Medulla oblongata (tissue), 1 donor: ENCODE results near the gene ILF3.

Experiments
- DNase-seq: peaks from one replicate; pipeline ENCODE4 v3.0.0-alpha.2; 2015; ENCODE audit errors: extremely low spot score

Gene ILF3

DNA sequence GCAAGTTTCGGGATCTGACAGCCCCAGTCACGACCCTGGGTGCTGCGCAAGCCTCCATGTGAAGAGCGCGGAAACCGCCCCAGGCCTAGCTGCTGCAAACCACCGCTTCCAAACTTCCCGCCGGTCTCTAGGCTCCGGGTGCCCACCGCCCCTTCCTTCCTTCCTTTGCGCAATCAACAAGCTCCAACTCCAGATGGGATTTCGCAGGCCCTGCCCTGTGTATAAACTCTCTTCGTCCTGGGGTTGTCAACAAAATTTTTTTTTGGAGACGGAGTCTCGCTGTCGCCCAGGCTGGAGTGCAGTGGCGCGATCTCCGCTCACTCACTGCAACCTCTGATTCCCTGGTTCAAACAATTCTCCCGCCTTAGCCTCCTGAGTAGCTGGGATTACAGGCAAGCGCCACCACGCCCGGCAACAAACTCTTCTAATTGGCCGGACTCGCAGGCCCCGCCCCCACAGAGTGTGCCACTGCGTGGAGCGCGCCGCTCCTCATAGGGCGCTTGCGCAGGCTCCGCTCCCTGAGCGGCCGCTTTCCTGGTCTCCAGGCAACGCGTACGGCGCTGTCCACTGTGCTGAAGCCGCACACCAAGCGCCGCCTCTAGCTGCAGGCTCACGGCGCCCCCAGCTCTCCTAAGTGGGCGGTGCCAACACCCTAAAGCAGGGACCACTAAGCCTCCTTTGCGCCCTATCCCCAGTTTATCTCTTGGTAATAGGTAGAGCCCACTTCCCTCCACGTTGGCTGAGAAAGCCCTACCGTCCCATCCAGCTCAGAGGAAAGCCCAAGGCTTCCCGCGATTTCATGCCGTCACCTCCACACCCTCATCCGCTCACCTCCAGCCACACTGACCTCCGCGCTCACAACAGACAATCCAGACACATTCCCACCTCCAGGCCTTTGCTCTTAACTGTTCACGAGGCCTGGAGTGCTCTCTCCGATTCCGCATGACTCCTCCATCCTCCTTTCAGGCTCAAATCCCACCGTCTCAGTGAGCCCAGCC lies 41.6 kb downstream of the ILF3 start:
- DNase-seq: peak; percentile 91

DNA sequence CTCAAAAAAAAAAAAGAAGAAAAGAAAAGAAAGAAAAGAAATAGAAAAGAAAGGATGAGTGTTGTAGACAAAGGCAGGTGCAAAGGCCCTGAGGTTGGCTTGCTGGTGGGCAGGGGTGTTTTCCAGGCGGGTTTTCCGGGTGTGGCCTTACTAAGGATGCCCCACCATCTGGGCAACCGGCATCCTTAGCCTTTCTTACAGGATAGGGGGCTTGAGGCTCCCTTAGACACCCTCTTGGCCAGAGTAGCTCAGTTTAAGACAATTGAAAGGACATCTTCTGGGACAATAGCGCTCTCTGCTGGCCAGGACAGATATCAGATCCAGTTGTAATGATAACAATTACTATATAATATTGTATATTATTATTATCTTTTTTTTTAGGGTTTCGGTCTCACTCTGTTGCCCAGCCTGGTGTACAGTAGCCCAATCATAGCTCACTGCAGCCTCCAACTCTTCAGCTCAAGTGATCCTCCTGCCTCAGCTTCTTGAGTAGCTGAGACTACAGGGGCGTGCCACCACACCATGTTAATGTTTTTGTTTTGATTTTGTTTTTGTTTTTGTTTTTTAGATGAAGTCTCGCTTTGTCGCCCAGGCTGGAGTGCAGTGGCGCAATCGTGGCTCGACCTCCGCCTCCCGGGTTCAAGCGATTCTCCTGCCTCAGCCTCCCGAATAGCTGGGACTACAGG lies 45.6 kb downstream of the ILF3 start:
- peak; percentile 45 for DNase-seq

DNA sequence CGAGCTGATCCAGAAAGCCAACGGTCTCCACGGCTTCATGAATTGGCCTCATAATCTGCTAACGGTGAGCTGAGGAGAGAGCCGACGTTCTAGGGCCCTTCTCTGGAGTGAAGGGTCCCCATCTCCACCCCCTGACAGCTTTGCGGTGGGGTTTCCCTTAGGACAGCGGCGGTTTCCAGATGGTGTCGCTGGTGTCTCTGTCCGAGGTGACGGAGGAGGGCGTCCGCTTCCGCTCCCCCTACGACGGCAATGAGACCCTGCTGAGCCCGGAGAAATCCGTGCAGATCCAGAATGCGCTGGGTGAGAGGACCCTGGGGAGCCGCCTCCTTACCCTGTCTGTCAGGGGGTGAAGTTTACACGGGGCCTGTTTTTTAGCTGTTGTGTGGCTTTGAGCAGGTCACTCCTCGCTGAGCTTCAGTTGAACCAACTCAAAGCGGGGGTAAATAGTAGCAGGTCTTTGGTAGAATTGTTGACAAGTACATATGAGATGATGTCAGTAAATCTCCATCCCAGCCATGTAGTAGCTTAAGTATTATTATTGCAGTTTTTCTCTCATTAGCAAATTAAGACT lies 47.9 kb downstream of the ILF3 start:
- no peak for DNase-seq

DNA sequence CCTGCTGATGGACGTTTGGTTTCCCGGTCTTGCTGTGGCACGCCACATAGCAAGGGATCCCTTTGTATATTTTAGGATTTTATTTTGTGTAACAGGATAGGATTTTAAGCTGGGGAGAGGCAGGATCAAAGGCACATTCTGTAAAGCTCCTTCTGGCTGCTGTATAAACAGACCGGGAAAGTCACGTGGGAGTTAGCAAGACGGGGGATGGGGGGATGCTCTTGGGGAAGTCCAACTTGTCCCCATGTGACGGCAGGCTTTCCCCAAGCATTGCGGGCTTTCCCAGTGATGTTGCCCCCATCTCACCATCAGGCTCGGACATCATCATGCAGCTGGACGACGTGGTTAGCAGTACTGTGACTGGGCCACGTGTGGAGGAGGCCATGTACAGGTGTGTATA lies 52.8 kb downstream of the ILF3 start:
- DNase-seq: no peak

DNA sequence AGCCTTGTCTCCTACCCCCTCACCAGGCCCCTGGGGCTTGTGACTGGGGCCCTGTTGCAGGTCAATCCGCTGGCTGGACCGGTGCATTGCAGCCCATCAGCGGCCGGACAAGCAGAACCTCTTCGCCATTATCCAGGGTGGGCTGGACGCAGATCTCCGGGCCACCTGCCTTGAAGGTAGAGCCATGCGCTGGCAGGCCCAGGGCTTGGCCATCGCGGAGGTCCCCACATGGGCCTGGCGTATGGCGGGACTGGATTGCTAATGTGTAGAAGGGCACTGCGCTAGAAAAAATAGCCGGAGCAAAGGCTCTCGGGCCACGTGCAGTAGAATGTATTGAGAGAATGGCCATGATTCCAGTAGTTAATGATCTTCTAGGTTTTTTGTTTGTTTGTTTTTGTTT lies 53.3 kb downstream of the ILF3 start:
- no peak for DNase-seq

DNA sequence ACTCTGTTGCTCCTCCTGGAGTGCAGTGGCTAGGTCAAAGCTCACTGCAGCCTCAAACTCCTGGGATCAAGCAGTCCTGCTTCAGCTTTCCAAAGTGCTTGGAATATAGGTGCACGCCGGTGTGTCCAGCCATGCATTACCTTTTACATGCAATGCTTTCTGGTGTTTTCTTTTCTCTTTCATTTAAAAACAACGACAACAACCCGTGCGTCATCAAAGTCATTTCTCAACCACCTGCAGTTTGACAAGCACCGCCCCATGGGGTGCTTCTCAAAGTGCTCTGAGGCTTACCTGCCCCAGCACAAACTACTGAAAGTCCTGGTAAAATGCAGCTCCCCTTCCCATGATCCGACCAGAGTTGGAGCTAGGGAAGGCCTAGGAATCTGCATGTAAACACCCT lies 54.1 kb downstream of the ILF3 start:
- no peak for DNase-seq

DNA sequence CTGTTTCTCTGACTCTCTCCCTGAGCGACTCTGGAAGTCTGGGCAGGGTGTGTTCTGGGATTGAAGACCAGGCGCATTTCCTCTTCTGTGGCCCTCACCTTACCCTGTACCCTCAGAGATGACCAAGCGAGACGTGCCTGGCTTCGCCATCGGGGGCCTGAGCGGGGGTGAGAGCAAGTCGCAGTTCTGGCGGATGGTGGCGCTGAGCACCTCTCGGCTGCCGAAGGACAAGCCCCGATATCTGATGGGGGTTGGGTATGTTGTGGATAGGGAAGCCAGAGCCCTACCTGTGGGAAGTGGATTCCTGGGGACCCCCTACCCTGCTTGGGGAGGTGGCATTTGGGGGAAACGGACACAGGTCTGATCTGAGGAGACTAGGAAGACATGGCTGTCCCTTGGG lies 57.9 kb downstream of the ILF3 start:
- DNase-seq: no peak

DNA sequence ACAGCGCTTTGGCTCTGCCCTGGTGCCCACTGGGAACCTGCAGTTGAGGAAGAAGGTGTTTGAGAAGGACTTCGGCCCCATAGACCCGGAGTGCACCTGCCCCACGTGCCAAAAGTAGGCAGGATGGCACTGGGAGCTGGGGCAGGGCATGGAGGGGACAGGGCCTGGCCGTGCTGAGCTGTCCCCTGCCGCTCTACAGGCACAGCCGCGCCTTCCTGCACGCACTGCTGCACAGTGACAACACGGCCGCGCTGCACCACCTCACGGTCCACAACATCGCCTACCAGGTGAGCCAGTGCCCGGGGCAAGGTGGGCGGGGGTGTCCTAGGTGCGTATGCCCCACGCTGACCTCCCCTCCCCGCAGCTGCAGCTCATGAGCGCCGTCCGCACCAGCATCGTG lies 58.6 kb downstream of the ILF3 start:
- no peak for DNase-seq

DNA sequence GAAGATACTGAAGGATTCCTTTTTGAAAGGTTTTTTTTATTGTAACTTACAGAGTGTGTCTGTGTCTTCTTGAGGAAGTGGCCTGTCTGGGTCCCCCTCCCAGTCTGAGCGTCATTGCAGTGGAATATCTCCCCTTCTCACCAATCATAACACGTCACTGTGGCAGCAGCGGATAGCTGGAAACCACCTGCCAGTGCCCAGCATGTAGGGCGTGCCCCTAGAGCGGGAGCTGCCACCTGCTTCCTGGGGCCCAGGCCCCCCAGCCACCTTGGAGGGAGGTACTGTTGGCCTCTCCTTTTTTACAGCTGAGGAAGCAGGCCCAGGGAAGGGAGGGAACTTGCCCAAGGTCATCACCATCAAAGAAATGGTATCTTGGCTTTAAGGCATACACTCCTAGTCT lies 59.2 kb downstream of the ILF3 start:
- DNase-seq: no peak

DNA sequence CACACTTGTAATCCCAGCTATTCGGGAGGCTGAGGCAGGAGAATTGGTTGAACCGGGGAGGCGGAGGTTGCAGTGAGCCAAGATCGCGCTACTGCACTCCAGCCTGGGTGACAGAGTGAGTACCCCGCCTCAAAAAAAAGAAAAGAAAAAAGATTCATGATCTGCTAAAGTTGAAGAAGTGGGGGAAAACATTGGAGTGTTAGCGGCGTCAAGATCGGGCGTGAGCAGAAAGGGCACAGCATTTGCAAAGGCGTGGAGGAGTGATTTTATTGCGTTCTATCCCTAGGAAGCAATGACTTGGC lies 62.9 kb downstream of the ILF3 start:
- DNase-seq: no peak

DNA sequence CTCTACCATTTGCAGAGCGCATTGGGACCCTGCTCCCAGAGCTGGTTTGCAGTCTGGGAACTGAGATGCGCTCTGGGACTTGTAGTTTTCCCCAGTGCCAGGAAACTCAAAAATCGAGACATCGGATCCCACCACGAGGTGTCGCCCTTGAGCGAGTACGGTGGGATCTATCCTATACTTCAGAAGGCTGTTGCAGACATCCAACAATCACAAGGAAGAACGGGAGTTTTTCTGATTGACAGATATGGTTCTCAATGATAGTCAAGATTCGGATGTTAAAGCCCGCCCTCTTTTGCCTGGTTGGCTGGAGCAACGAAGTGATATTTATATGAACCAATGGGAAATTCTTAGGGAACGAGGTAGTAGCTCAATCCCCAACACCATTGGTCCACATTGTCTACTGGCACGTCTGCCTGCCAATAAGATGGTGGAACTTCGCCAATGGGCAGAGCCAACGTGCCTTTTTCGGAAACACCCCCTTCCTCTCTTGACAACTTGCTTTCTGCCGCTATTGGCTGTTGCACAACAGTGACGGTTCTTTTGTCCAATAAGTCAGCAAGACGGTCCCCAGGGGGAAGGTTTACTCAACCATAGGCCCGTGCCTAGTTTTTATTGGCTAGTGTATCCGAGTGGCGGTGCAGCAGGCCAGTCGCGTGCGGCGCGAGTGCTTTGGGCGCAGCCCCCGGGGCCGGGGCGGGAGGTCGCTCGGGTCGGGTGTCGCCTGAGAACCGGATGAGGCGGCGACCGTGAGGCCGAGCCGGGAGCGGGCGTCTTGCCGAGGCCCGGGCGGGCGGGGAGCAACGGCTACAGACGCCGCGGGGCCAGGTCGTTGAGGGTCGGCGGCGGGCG lies 63.4 kb downstream of the ILF3 start, which contains the start of gene DNM2:
Gene DNM2 (plus strand): TSS at position 724 of the 849 bp plus-strand sequence. CDS start 164 bp downstream, outside the sequence.
- DNase-seq: peak; percentile 100

DNA sequence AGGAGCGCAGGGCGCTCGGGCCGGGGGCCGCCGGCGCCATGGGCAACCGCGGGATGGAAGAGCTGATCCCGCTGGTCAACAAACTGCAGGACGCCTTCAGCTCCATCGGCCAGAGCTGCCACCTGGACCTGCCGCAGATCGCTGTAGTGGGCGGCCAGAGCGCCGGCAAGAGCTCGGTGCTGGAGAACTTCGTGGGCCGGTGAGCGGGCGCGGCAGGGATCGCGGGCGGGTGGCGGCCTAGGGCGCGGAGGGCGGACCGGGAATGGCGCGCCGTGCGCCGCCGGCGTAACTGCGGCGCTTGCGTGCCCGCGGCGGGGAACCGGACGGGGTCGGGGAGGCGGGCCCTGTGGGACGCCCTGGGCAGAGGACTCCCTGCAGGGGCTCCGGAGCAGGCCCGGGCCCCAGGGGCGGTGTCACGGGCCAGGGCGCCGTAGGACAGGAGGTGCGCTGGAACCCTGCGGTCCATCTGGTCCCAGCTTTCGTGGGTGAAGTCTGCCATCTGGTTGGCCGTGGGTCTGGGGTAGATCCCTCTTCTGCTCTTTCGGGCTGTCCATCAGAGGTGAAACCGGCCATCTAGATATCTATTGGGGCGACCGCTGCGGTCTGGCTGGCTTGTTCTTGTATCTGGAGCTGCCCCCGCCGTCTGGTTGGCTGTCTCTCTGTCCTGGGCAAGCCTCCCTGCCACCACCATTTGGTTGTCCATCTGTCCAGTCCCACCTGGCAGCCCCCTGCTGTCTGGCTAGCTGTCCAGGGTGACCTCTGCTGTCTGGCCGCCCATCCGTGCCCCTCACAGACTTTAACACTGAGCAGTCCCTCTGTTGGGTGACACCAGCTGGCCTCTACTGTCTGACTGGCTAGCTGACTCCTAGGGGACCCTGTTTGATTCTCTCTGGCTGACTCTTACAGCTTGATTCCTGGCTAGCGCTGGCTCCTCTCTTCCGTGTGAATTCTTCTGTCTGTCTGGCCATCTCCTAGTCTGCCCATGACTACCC lies 64.4 kb downstream of the ILF3 start:
- DNase-seq: peak; percentile 30

DNA sequence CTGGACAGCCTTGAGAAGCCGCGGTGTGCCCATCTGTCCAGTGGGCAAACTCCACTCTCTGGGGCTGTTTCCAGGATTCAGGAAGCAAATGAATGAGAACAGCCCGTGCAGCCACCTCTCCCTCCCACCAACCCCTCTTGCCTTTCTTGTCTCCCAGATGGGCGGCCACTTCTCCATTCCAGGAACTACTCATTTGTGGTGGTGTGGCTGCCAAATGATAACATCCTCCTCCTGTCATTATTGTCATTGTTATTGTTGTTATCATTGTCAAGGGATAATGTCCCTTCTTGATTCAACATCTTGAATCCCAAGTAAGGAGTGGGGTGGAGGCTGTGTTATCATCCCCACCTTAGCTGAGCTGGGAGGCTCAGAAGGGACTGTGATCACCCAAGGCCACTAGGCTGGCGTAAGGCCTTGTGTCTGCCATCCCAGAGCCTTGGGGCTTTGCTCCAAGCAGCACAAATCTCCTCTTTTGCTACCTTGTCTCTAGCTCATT lies 65.4 kb downstream of the ILF3 start:
- no peak for DNase-seq

DNA sequence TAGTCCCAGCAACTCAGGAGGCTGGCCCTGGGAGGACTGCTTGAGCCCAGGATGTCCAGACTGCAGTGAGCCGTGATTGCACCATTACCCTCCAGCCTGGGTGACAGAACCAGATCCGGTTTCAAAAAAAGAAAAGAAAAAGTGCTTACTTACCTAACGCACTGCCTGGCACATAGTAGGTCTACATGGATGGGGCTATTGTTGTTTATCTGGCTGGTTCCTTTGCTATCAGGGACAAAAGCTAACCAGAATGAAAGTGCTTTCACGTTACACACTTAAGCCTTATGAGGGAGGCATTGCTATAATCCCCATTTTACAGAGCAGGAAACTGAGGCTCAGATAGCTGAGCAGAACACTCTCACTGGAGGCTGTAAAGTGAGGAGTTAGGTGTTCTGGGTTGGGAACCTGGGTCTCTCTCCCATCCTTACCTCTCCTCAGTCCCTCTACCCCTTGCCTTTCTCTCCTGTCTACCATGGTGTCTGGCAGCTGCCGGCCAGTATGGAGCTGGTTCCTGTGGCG lies 66.5 kb downstream of the ILF3 start:
- DNase-seq: no peak

DNA sequence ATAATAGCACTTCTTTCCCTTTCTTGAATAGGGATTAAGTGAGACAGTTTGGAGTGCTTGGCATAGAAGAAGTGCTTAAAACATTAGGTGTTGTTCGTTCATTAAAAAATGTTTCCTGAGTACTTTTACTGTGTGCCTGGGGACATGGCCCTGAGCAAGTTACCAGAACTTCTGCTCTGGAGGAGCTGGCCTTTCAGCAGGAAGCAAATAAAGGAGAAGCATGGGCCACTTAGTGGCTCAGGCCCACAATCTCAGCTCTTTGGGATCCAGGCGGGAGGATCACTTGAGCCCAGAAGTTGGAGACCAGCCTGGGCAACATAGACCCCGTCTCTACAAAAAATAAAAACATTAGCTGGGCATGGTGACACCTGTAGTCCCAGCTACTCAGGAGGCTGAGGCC lies 69.4 kb downstream of the ILF3 start:
- no peak for DNase-seq

DNA sequence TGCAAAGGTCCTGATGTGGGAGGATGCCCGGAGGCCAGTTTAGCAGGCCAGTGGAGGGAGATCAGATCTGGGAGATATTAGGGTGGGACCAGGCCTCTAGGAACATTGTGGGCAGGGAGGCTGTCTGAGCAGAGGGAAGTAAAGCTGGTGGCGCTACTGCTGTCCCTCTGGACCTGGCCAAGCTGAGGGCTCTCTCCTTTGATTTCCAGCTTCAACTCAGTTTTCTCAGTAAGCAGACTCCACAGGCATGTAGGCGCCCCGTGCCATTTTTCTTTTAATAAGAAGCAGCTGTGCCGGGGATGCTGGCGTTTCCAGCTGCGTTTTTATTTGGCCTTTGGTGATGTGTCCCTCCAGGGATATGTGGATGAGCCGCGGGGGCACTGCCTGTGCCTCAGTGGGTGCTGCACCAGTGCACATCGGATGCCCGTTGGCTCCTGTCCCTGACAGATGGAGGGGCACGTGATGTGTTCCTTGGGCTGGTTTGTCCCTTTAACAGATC lies 70.5 kb downstream of the ILF3 start:
- no peak for DNase-seq

DNA sequence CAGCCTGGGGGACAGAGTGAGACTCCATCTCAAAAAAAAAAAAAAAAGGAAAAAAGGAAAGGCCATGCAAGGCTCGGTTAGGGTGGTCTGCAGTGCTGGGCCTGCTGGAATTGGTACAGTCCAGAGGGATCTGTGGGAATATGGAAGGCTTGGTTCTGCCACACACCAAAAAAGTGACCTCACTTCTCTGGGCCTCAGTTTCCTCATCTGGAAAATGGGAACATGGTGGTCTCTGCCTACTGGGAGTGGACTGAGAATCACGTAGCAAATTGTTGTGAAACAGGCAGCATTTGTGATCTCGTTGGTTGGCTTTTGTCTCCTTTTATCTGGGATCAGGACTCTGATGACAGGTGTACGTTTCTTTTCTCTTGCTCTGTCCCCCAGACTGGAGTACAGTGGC lies 71.3 kb downstream of the ILF3 start:
- no peak for DNase-seq

DNA sequence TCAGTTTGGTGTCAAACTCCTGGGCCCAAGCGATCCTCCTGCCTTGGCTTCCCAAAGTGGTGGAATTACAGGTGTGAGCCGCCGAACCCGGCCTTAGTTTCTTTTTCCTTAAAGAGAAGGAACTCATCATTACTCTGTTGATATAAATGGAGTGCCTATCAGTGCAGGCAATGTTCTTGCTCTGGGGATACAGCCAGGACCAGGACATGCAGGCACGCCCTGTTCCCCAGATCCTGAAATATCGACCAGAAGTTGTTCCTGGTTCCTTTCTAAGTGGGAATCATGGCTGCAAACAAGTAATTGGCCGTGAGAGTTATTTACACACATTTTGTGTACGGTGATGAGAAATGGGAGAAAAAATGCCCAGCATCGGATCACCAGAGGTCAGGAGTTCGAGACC lies 72.1 kb downstream of the ILF3 start:
- DNase-seq: no peak

DNA sequence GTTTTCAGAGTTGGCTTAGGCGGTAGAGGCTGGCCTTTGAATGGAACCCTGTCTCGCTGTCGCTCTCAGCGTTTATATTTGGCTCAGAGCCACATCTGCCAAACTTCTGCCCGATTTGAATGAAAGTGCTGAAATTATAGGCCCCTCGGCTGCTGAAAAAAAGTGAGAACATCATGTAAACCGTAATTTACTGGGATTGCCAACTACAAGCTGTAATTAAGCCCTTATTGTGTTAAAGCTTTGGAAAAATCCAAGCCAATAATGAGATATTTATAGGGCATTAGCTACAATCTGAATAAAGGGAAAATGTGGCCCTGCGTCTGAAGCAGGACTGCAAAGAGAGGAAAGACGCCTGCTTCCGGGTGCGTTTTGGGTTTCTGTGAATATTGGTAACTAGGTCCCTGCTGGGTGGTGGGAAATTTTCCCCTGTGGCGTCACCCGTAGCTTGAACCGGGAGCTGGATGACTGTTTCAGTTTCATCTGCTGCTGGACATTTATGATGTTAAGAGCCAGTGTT lies 73.6 kb downstream of the ILF3 start:
- no peak for DNase-seq

DNA sequence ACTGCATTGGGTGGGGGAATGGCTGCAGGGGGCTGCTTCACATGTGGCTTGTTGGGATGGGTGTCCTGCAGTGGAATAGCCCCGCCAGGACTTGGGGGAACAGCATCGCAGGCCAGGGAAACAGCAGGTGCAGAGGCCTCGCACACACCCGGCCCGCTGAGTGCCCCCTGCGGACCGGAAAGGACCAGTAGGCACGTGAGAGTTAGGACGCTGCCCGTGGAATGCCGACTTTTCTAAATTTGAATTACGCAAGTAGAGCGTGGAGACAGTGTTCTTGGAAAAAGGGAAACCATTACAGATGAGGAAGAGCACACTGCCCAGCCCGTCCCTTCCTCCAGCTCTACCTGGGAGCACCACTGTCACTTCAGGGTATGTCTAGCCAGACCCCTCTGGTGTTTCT lies 75.3 kb downstream of the ILF3 start:
- DNase-seq: peak; percentile 36
